WERI-Rb-1 (cell line): ENCODE results near the gene ZNF883.

Source experiments
- DNase-seq: peaks from one replicate; pipeline ENCODE4 v3.0.0-alpha.2; 2020
- H3K27ac ChIP-seq: fragments of 250-450 bp; sonication (Bioruptor Pico); 2 replicates; pipeline ENCODE4 v1.5.1; 2020; ENCODE audit warnings: mild to moderate bottlenecking, moderate library complexity
- H3K27me3 ChIP-seq: fragments of 250-450 bp; sonication (Bioruptor Pico); 2 replicates; pipeline ENCODE4 v1.5.1; 2021; ENCODE audit warnings: mild to moderate bottlenecking, low read depth, moderate library complexity; ENCODE audit not compliant: insufficient read depth, severe bottlenecking
- H3K36me3 ChIP-seq: fragments of 250-450 bp; sonication (Bioruptor Pico); 2 replicates; pipeline ENCODE4 v1.5.1; 2020; ENCODE audit warnings: mild to moderate bottlenecking, moderate library complexity
- H3K4me3 ChIP-seq: 2 replicates; pipeline ENCODE4 v1.5.1; 2011; ENCODE audit warnings: low read depth, mild to moderate bottlenecking, control low read depth, low read length
- H3K9me3 ChIP-seq: fragments of 250-450 bp; sonication (Bioruptor Pico); 2 replicates; pipeline ENCODE4 v1.5.1; 2021; ENCODE audit warnings: mild to moderate bottlenecking, moderate library complexity; ENCODE audit not compliant: severe bottlenecking
- TF ChIP-seq, protein P1 (sequence below): IDR thresholded peaks from 2 replicates; pipeline ENCODE4 v1.5.1; 2011; ENCODE audit warnings: low read depth, mild to moderate bottlenecking, control low read depth, inconsistent platforms, low read length

ZNF883 gene

DNA sequence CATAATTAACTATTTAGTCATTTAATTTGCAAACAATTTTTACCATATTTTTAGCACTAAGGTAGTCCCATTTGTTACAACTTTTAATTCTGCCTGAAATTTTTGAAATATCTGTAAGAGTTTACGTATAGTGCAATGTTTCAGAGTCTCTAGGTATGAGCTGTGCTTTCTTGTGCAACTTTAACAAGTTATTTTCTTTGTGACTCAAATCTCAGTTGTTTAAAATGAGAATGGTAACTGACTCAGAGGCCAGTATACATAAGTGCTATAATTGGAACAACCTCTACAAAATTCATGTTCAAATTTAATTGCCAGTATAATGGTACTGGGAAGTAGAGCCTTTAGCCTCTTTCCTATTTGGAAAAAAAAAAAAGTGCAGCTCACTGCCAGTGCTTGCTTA is 14.2 kb upstream of the ZNF883 start:
- H3K27ac ChIP-seq = no peak overlapping the region
- no peaks in the 10 kb centered on the region for H3K36me3 ChIP-seq
- no peak overlapping the region for H3K4me3 ChIP-seq
- no peak for DNase-seq
- TF ChIP-seq, protein P1, sequence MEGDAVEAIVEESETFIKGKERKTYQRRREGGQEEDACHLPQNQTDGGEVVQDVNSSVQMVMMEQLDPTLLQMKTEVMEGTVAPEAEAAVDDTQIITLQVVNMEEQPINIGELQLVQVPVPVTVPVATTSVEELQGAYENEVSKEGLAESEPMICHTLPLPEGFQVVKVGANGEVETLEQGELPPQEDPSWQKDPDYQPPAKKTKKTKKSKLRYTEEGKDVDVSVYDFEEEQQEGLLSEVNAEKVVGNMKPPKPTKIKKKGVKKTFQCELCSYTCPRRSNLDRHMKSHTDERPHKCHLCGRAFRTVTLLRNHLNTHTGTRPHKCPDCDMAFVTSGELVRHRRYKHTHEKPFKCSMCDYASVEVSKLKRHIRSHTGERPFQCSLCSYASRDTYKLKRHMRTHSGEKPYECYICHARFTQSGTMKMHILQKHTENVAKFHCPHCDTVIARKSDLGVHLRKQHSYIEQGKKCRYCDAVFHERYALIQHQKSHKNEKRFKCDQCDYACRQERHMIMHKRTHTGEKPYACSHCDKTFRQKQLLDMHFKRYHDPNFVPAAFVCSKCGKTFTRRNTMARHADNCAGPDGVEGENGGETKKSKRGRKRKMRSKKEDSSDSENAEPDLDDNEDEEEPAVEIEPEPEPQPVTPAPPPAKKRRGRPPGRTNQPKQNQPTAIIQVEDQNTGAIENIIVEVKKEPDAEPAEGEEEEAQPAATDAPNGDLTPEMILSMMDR = no peak
- H3K9me3 ChIP-seq = peaks cover 32% of the 10 kb centered on the region
- H3K27me3 ChIP-seq = peaks cover 21% of the 10 kb centered on the region

DNA sequence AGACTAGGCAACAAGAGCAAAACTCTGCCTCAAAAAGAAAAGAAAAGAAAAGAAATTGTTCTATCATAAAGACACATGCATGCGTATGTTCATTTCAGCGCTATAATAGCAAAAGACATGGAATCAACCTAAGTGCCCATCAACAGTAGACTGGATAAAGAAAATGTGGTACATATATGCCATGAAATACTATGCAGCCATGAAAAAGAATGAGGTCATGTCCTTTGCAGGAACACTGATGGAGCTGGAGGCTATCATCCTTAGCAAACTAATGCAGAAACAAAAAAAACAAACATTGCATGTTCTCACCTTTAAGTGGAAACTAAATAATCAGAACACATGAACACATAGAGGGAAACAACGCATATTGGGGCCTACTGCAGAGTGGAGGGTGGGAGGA is 6.3 kb upstream of the ZNF883 start:
- no peak for DNase-seq
- no peaks in the 10 kb centered on the region for H3K36me3 ChIP-seq
- H3K4me3 ChIP-seq = no peak overlapping the region
- H3K27me3 ChIP-seq = peaks cover 6% of the 10 kb centered on the region
- TF ChIP-seq, protein P1 = no peak
- H3K9me3 ChIP-seq = peaks cover 36% of the 10 kb centered on the region
- H3K27ac ChIP-seq = no peak overlapping the region

DNA sequence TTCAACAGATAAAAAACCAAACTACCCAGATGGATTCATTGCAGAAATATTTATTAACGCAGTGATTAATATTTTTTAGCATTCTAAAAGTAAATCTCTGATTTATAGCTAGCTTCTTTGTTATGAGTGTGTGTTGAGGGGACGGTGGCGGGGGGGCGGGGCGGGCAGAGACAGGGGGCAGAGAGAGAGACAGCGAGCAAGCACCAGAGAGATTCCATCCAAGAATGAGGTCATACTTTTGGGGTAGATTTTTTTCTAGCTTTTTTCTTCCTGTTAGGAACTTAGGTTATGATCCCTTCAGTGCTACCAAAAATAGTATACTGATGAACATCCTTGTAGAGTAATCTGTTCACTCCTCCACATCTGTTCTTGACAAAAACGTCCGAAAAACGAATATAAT is 500 bp upstream of the ZNF883 start:
- TF ChIP-seq, protein P1 = no peak
- DNase-seq = no peak
- Histone ChIP-seq H3K27ac (no peak overlapping the region), H3K27me3 (peaks cover 3% of the 10 kb centered on the region), H3K9me3 (peaks cover 29% of the 10 kb centered on the region), H3K36me3 (no peaks in the 10 kb centered on the region; the same call in 1 of the 2 replicates), H3K4me3 (peak overlapping the region; percentile 62)

DNA sequence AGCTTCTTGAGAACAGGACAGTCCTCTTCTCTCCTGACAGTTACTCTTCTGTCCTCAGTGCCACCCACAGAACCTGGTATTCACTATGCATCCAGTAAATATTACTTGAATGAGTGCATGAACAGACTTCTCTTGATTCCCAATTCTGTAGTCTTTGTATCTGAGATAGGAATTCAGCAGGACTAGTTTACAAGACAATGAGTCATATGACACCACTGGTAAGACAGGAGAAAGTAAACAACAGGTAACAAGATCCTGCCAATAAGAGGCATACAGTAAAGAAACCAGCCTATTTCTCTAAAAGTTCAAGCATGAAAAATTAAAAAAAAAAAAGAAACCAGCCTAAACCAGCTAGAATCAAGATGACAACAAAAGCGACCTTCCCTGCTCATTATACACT is 6.2 kb downstream of the ZNF883 start:
- TF ChIP-seq, protein P1 = no peak
- peaks cover 3% of the 10 kb centered on the region for H3K36me3 ChIP-seq
- DNase-seq = no peak
- no peaks in the 10 kb centered on the region for H3K27me3 ChIP-seq
- no peaks in the 10 kb centered on the region for H3K9me3 ChIP-seq
- no peak overlapping the region for H3K27ac ChIP-seq
- no peak overlapping the region for H3K4me3 ChIP-seq

DNA sequence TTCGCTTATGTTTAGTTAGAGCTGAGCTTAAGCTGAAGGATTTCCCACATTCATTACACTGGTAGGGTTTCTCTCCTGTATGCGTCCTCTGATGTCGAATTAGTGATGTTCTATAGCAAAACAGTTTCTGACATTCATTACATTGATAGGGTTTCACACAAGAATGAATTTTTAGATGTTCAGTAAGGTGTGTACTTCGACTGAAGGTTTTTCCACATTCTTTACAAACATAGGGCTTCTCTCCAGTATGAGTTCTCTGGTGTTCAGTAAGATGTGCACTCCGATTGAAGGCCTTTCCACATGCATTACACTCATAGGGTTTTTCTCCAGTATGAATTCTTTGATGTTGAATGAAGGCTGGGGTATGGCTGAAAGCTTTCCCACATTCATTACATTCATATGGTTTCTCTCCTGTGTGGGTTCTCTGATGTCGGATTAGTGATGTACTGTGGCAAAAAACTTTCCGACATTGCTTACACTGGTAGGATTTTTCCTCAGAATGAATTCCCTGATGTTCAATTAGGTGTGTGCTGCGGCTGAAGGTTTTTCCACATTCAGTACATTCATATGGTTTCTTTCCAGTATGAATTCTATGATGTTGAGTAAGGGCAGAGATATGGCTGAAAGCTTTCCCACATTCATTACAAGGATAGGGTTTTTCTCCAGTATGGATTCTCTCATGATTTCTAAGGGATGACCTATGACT is 14.6 kb downstream of the ZNF883 start:
- no peak for DNase-seq
- Histone ChIP-seq H3K9me3 (peaks cover 67% of the 10 kb centered on the region), H3K4me3 (no peak overlapping the region), H3K27me3 (no peaks in the 10 kb centered on the region), H3K36me3 (peaks cover 32% of the 10 kb centered on the region), H3K27ac (no peak overlapping the region)
- TF ChIP-seq, protein P1 = no peak

DNA sequence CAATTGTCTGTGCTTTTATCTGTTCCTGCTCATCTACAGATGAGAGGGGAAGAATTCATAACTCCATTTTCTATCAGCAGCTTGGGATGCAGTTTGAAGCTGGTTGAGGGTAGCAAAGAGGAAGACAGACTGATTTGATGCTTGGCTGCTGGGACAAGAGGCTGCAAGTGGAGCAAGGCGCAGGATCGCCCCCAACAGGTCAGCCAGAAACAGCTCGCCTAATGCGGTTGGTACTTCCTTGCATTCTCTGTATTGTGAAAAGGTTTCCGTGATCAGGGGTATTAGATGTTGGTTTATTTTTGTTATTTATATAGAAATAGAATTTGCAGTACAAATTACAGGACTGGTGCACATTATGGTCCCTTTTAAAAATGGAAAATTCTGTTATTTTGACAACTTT is 40.6 kb downstream of the ZNF883 start:
- Histone ChIP-seq H3K27me3 (peaks cover 61% of the 10 kb centered on the region), H3K36me3 (no peaks in the 10 kb centered on the region), H3K9me3 (peaks cover 10% of the 10 kb centered on the region), H3K4me3 (no peak overlapping the region), H3K27ac (no peak overlapping the region)
- TF ChIP-seq, protein P1 = peak; percentile 95
- DNase-seq = peak; percentile 58
